B cell (primary cell): ENCODE data around the gene NRP1. TPM values are rescaled to one million over a fixed set of nuclear protein-coding genes. Genes with fewer than 3 reads are reported as not detected.

Source experiments
- ATAC-seq: fragments of 200-7000 bp; cut with Tn5 transposase; one replicate; pipeline ENCODE4 v1.10.0; 2021; ENCODE audit warnings: low read depth, mild to moderate bottlenecking, moderate number of reproducible peaks, moderate library complexity
- CTCF ChIA-PET: fragments of 350-600 bp; sonication (Branson Sonifier 250); formaldehyde crosslinking; loops from one replicate; lab custom pipeline; 2021; ENCODE audit warnings: antibody characterized with exemption, inconsistent platforms; lab: Charles Lee
- POLR2A ChIA-PET: fragments of 350-600 bp; sonication (Branson Sonifier 250); formaldehyde crosslinking; loops from one replicate; lab custom pipeline; 2021; ENCODE audit warnings: antibody characterized with exemption; lab: Charles Lee
- DNase-seq: peaks from one replicate; pipeline ENCODE4 v3.0.0; 2013
- H2AFZ ChIP-seq: 2 replicates; pipeline ENCODE4 v1.6.1; 2012; ENCODE audit warnings: mild to moderate bottlenecking, low read depth, low read length; ENCODE audit not compliant: insufficient read depth, poor library complexity, severe bottlenecking
- H3K27ac ChIP-seq, 2 donors: 1 replicate in 1 of 2; 2 replicates in 1 of 2; pipeline ENCODE4 v1.5.1; 2012 to 2013; ENCODE audit warnings: low read length in 2 of 2, mild to moderate bottlenecking in 2 of 2, moderate library complexity in 1 of 2
- H3K27me3 ChIP-seq, 4 experiments: fragments of 200-600 bp in 1 of 4; sonication (generic) in 1 of 4; replicated peaks in 1 of 4; 1 replicate in 2 of 4; 2 replicates in 2 of 4; pipeline versions ENCODE4 v1.6.1 to v1.7.0; 2013 to 2016; ENCODE audit warnings: low read length in 3 of 4, mild to moderate bottlenecking in 2 of 4, mixed read lengths in 1 of 4, moderate library complexity in 1 of 4; ENCODE audit not compliant: insufficient read depth in 4 of 4, control insufficient read depth in 3 of 4; ENCODE audit errors: control extremely low read depth in 1 of 4
- H3K36me3 ChIP-seq, 2 experiments: replicated peaks in 1 of 2; 1 replicate in 1 of 2; 2 replicates in 1 of 2; pipeline versions ENCODE4 v1.6.1 to v1.7.1; 2013; ENCODE audit warnings: low read length in 1 of 2; ENCODE audit not compliant: insufficient read depth in 2 of 2, control insufficient read depth in 1 of 2; ENCODE audit errors: control extremely low read depth in 1 of 2, extremely low read depth in 1 of 2
- H3K4me1 ChIP-seq, 2 donors: fragments of 200-600 bp in 1 of 2; sonication (generic) in 1 of 2; 1 replicate in 1 of 2; 2 replicates in 1 of 2; pipeline versions ENCODE4 v1.5.1 to v1.6.1; 2013 to 2017; ENCODE audit warnings: low read length in 2 of 2; ENCODE audit not compliant: control insufficient read depth in 2 of 2, insufficient read depth in 2 of 2
- H3K4me2 ChIP-seq: replicated peaks from 2 replicates; pipeline ENCODE3; 2012; ENCODE audit warnings: mild to moderate bottlenecking, low read depth, low read length; ENCODE audit not compliant: poor library complexity, severe bottlenecking
- H3K4me3 ChIP-seq, 5 experiments: fragments of 200-600 bp in 1 of 5; sonication (generic) in 1 of 5; 1 replicate in 3 of 5; 2 replicates in 2 of 5; pipeline versions ENCODE4 v1.5.1 to v1.7.0; 2011 to 2016; ENCODE audit warnings: low read length in 4 of 5, mild to moderate bottlenecking in 4 of 5, low read depth in 2 of 5, control low read depth in 1 of 5, moderate library complexity in 1 of 5; ENCODE audit not compliant: insufficient read depth in 1 of 5; ENCODE audit errors: control extremely low read depth in 1 of 5, extremely low read depth in 1 of 5
- H3K79me2 ChIP-seq: fragments of 200-600 bp; sonication (generic); one replicate; pipeline ENCODE4 v1.6.0; 2016; ENCODE audit warnings: low read length; ENCODE audit not compliant: control insufficient read depth, insufficient read depth
- H3K9ac ChIP-seq: fragments of 200-600 bp; sonication (generic); 2 replicates; pipeline ENCODE4 v1.6.1; 2017; ENCODE audit warnings: mild to moderate bottlenecking, low read length, moderate library complexity
- H3K9me3 ChIP-seq, 3 donors: one replicate each; pipeline versions ENCODE4 v1.6.1 to v1.7.1; 2013; ENCODE audit warnings: low read length in 2 of 3; ENCODE audit not compliant: control insufficient read depth in 2 of 3, insufficient read depth in 1 of 3; ENCODE audit errors: control extremely low read depth in 1 of 3
- H4K20me1 ChIP-seq: 2 replicates; pipeline ENCODE4 v1.6.0; 2012; ENCODE audit warnings: mild to moderate bottlenecking, low read length; ENCODE audit not compliant: insufficient read depth, control insufficient read depth, poor library complexity, severe bottlenecking
- H3K27ac Mint-ChIP-seq: one replicate; pipeline ENCODE4 v1.8.0; 2021; ENCODE audit warnings: mixed read lengths
- H3K27me3 Mint-ChIP-seq: one replicate; pipeline ENCODE4 v1.8.0; 2021; ENCODE audit warnings: mixed read lengths
- H3K4me1 Mint-ChIP-seq: one replicate; pipeline ENCODE4 v1.8.0; 2021; ENCODE audit warnings: mixed read lengths
- H3K4me3 Mint-ChIP-seq: one replicate; pipeline ENCODE4 v1.8.0; 2021; ENCODE audit warnings: mixed read lengths
- H3K9me3 Mint-ChIP-seq: one replicate; pipeline ENCODE4 v1.8.0; 2022; ENCODE audit warnings: mixed read lengths; ENCODE audit not compliant: insufficient read depth
- CTCF ChIP-seq: fragments of 200-600 bp; IDR thresholded peaks from one replicate; pipeline ENCODE4 v1.8.0; 2022; ENCODE audit warnings: antibody characterized with exemption, mild to moderate bottlenecking
- EZH2 ChIP-seq: IDR thresholded peaks from 2 replicates; pipeline ENCODE4 v1.6.1; 2012; ENCODE audit warnings: borderline replicate concordance, low read depth, mild to moderate bottlenecking, moderate library complexity, low read length; ENCODE audit not compliant: insufficient read depth, poor library complexity, severe bottlenecking
- WGBS: methylation state at CpG from one replicate; pipeline ENCODE4 v1.1.5; 2013; ENCODE audit warnings: missing lambda C conversion rate; ENCODE audit not compliant: insufficient coverage; 5-methylcytosine and 5-hydroxymethylcytosine counted together
- intact Hi-C: fragments of 100-400 bp; cut with micrococcal nuclease; formaldehyde crosslinking; loops from one replicate; pipeline ENCODE4 v1.10.0; 2022
- polyA plus RNA-seq: library from polyadenylated mRNA; depleted of rRNA; stranded (reverse); fragments of >200 nt; gene quantifications from 2 replicates; pipeline ENCODE4 v1.2.3, GENCODE V29; 2012
- small RNA-seq: library from RNA; depleted of rRNA; stranded (forward); fragments of <200 nt; gene quantifications from one replicate; pipeline ENCODE3, GENCODE V24; 2012; ENCODE audit warnings: low replicate concordance, low read depth; ENCODE audit not compliant: insufficient read length
- total RNA-seq, 2 donors: library from RNA; stranded (reverse); fragments of 120-200 nt in 1 of 2; gene quantifications; 1 replicate in 1 of 2; 2 replicates in 1 of 2; pipeline versions ENCODE4 v1.2.3 to v1.2.4, GENCODE V29; 2013 to 2022

NRP1 gene
- total and polyA plus RNA-seq, 2 donors (not counting 1 experiment from before 2014, with no cell fraction given), result 0.34 TPM; not detected in 1

- Histone ChIP-seq H3K4me3 (no peak overlapping the region), H3K27ac (no peak overlapping the region), H4K20me1 (no peaks in the 10 kb centered on the region), H2AFZ (no peak overlapping the region), H3K4me2 (no peak overlapping the region), H3K9ac (no peak overlapping the region), H3K9me3 (peaks cover 0 to 3% (median 0%) of the 10 kb centered on the region in 3 donors), H3K79me2 (no peaks in the 10 kb centered on the region), H3K36me3 (no peaks in the 10 kb centered on the region), H3K27me3 (no peaks in the 10 kb centered on the region), H3K4me1 (peaks cover 11 to 34% of the 10 kb centered on the region in 2 donors)
- Mint-ChIP-seq H3K4me1 (peaks cover 33% of the 10 kb centered on the region), H3K4me3 (no peak overlapping the region), H3K9me3 (no peaks in the 10 kb centered on the region), H3K27me3 (no peaks in the 10 kb centered on the region), H3K27ac (no peak overlapping the region)
- no CpG with 5 or more reads among the region's 9 CpGs for WGBS
- ATAC-seq (no peak), DNase-seq (no peak)
- ChIA-PET POLR2A (no interaction called here), CTCF (interaction anchor here (0.7 to 1.8 kb wide), 2 partner anchors 27 to 118 kb away, joined by 3 to 4 read pairs; no protein-coding TSS in a partner anchor)
- TF ChIP-seq EZH2 (no peak), CTCF (no peak)
- intact Hi-C loops, result no loop called here
Measured at GRCh38 chr10:33127622-33128021, 206.8 kb downstream of the NRP1 start.

Small RNA genes lying within 50 kb of the gene (small RNA-seq; reads per million reads assigned to genes)
- gene AL353600.1 (not detected), gene RN7SL398P (not detected)
